Stimulated activated CD4-positive, alpha-beta T cell treated with anti-CD3 and anti-CD28 coated beads, Interleukin-4, amount 100 ng/mL, for 24 hours (primary cell): ENCODE measurements around the gene RFC4.
"Not testable (repeated sequence)": the region's sequence is repeated elsewhere in the genome, so short reads cannot be mapped to it uniquely, and the experiment has no call there.

Experiments
- DNase-seq: peaks from one replicate; pipeline ENCODE4 v3.0.0-alpha.2; 2020

Gene RFC4, protein sequence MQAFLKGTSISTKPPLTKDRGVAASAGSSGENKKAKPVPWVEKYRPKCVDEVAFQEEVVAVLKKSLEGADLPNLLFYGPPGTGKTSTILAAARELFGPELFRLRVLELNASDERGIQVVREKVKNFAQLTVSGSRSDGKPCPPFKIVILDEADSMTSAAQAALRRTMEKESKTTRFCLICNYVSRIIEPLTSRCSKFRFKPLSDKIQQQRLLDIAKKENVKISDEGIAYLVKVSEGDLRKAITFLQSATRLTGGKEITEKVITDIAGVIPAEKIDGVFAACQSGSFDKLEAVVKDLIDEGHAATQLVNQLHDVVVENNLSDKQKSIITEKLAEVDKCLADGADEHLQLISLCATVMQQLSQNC

DNA sequence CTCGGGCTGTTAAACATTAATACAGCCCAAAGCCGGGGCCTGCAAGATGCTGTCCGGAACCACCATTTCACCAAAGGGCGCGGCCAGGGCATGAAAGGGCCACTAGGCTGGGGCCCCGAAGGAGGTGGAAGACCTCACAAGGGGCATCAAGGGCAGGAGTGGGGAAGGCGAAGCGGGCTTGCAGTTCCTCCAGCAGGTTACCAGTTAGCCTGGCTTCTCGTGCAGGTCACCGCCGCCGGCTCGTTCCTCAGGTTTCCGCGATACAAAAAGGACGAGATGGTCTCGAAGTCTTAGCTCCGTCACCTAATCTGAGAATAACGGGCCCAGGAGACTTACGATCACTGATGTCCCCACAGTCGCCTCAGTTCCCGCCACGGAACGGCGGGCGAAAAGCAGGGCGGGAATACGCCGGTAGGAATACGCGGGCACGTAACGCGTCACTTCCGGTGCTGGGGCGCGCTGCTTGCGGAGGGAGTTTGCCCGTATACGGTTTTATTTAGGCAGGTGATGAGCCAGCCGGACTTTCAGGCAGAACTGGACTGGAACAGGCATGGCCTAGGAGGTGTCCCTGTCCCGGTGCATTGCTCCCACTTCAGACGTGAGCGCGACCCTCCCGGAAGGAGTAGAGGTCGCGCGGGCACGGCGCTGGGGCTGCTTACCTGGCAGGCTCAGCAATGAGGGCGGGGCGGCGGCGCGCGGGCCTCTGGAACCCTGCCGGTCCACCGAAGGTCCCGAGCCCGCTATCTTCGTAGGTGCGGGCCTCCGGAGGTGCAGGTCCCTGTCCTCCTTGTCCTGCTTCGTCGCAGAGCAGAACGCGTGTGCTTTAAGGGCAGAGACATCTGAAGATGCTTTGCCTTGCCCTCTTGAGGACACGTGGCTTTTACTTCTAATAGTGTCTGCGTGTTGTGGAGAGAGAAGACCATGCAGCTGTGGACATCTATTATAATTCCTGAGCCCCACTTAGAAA lies at the start of gene RFC4:
RFC4 (minus strand) TSS at position 394 of the 967 bp plus-strand sequence. CDS start 1,769 bp downstream, outside the sequence.
- peak; percentile 89 for DNase-seq

DNA sequence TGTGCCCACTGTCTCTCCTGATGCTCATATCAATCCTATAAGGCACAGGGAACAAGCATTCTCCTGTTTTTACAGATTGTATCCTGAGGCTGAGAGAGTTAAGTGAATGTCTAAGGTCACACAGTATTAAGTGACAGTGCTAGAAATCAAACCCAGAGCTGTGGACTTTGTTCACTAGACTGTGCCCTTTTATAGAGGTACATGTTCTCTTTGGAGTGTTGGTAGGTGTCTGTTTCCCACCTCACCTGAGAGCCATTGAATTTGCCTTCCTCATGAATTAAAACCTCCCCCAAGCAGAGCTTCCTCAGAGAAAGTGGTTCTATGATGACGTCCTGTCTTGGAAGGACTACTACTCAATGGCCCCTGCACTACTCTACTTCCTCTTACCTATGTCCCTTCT lies 48.7 kb upstream of the RFC4 start:
- no peak for DNase-seq

DNA sequence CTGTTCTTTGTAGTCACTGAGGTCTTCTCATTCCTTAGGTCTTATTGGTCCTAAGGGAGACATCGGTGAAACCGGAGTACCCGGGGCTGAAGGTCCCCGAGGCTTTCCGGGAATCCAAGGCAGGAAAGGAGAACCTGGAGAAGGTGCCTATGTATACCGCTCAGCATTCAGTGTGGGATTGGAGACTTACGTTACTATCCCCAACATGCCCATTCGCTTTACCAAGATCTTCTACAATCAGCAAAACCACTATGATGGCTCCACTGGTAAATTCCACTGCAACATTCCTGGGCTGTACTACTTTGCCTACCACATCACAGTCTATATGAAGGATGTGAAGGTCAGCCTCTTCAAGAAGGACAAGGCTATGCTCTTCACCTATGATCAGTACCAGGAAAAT lies 47.9 kb upstream of the RFC4 start:
- no peak for DNase-seq

DNA sequence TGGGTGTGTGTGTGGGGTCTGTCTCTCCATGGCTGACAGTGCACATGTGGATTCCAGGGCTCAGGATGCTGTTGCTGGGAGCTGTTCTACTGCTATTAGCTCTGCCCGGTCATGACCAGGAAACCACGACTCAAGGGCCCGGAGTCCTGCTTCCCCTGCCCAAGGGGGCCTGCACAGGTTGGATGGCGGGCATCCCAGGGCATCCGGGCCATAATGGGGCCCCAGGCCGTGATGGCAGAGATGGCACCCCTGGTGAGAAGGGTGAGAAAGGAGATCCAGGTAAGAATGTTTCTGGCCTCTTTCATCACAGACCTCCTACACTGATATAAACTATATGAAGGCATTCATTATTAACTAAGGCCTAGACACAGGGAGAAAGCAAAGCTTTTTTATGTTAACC lies 46.7 kb upstream of the RFC4 start:
- DNase-seq = no peak

DNA sequence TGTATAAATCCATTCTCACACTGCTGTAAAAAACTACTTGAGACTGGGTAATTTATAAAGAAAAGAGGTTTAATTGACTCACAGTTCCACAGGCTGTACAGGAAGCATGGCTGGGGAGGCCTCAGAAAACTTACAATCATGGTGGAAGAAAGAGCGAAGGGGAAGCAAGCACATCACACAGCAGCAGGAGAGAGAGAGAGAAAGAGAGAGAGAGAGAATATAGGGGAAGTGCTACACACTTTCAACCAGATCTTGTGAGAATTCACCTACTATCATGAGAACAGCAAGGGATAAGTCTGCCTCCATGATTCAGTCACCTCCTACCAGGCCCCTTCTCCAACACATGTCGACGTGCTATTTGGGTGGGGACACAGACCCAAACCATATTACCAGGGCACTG lies 45.6 kb upstream of the RFC4 start:
- not testable (repeated sequence) for DNase-seq

DNA sequence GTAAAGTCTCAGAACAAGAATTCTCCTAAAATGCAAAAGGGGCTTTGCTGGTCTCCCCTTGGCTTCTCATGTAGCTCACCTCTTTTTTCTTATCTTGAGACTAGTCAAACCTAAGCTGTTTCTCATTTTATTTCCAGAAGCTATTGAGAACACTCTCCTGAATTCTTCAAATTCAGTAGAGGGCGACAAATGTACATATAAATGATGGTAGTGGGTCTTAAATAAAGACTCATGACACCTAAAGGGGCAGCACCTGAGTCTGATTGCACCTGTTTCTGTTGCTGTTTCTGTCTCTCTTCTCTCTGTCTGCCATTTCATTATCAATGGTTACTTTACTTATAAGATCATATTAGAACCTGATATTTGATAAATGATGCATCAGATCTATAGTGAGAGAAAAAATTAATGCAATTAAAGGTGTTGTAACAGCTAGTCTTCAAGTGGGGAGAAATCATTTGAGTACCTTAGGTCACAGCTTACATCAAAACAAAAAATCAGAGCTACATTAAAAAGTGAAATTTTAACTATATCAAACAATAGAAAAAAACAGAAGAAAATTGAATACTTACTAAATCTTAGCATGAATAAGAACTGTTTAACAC lies 43.2 kb upstream of the RFC4 start:
- no peak for DNase-seq

DNA sequence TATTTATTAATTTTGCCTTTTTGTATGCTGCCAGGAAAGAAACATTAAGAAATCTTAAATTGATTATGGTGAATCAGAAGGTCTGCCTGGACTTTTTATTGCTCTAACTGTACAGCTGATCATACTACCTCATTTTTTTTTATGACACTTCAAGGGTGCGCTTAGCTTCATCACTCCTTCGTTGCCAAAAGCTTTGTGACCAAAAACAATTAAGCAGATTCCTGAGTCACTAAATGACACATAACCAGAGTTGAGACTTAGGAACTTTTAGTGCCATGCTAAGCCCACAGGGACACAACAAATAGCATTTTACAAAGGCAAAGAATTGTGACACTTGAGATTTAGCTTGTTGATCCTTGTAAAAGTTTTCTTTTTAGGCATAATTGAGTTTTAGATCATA lies 41.2 kb upstream of the RFC4 start:
- no peak for DNase-seq

DNA sequence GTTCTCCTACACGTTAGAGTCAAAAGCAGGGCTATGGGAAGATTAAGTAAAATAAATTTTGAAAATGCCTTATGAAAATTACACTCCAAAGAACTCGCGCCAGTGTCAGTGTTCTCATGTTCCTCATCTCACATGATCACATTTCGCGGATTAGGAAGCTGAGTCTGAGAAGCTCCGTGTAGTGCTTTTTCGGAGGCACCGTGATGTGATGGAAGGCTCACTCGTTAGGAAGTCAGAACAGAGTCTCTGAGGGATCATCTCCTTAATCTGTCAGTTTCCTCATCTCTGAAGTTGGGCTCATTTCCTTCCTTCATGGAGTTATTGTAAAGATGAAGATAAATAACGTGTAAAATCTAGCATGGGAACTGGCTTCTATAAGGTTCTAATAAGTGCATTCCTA lies 39.5 kb upstream of the RFC4 start:
- DNase-seq = no peak

DNA sequence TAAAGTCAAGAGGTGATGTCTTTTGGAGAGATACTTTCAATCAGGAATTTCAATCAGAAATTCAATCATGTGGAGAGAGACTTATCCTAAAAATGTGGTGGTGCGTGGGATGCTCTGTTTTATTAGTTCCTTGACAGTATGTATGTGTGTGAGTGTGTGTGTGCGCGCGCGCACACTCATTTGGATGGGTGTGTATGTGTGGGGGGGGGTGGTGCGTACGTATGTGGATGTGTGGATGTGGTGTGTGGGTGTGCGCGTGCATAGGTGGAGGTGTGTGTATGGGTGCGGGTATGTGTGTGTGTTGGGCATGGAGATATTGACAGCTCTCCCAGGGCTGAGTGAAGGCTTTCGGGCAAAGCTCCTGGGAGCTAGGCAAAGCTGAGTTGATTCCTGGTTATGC lies 38.6 kb upstream of the RFC4 start:
- DNase-seq = no peak

DNA sequence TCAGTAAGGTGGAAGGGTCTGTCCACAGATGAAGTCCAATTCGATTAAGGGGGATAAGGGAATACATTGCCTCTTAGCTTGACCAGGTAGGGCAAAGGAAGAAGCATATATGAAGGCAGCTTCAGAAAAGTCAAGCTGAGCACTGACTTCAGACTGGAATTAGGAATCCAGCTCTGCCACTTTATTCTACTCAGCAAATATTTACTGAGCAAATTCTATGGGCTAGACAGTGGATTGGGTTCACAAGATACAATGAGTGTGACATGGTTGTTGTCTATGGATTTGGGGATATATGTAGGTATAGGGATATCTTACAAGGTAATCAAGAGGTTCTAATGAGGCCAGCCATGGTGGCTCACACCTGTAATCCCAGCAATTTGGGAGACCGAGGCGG lies 36.8 kb upstream of the RFC4 start:
- no peak for DNase-seq

DNA sequence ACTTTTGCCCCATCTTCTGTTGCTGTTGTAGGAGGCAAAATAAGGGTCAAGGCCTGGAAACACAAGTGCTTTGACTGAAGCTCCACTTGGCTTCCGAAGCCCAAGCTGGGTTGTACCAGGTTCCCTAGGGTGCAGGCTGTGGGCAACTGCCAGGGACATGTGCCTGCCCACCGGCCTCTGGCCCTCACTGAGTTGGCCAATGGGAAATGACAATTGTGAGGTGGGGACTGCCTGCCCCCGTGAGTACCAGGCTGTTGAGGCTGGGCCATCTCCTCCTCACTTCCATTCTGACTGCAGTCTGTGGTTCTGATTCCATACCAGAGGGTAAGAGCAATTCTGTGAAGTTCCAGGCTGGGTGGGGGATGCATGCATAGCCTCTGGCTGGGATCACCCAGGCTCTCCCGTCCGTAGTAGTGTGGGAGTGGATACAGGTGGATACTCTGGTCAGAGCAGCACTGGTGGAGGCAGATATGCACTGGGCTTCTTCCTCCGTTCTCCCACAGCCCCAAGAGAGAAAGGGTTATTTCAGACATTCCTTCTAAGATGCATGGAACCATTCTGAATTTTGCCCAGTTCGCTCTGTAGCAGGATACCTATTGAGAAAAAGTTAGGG lies 36.2 kb upstream of the RFC4 start, which contains the start of gene ADIPOQ:
ADIPOQ (plus strand) TSS at position 285 of the 613 bp plus-strand sequence. CDS start 10,349 bp downstream, outside the sequence.
- no peak for DNase-seq

DNA sequence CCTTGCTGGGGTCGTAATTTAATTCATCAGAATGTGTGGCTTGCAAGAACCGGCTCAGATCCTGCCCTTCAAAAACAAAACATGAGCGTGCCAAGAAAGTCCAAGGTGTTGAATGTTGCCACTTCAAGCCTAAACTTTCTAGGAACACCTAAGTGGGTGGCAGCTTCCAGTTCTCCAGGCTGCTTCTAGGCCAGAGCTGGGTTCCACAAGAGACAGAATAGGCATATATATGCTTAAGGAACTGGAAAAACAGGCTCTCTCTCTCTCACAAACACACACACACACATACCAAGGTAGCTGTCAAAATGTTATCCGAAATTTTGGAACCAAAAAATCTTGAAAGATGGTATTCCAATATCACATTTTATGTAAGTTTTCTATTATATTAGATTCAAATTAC lies 35.3 kb upstream of the RFC4 start:
- DNase-seq = no peak

DNA sequence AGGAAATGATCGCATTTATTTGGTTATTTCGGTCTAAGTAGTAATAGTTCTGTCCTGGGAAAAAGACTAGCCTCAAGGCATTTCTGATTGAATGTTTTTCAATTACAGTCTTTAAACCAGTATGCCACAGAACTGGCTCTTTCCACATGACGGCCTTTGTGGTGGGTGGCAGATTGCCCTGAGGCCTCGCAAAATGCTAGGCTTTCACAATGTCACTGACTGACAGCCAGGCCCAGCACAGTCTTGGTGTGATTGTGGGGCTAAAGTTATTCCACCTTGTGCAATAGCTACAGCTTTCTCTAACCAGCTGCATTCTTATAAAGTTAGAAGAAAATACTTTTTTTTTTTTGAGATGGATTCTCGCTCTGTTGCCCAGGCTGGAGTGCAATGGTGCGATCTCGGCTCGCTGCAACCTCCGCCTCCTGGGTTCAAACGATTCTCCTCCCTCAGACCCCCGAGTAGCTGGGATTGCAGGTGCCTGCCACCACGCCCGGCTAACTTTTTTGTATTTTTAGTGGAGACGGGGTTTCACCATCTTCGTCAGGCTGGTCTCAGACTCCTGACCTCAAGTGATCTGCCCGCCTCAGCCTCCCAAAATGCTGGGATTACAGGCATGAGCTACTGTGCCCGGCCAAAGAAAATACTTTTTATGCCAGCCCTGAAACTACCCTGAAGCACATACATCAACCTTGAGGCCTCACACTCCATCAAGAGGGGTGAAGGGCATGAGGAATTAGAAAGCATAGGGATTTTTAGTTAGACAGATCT lies 33.8 kb upstream of the RFC4 start:
- DNase-seq = no peak

DNA sequence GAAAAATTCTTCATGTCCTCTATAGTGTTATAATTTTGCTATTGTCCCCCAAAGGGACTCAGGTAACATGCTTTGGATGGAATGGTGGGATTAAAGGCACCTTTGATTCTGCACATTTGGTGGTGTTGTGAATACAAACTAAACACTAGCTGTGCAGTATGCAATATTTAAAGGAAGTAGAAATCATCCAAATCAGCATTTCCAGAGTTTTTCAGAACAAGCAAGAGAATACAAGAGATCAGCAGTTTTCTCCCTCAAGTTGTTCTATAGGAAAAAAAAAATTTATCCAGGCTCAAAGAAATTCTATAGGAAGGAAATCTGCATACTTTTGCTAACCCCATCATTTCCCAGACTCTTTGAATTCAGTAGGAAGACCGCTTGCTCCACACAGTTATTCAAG lies 26.0 kb upstream of the RFC4 start:
- no peak for DNase-seq

DNA sequence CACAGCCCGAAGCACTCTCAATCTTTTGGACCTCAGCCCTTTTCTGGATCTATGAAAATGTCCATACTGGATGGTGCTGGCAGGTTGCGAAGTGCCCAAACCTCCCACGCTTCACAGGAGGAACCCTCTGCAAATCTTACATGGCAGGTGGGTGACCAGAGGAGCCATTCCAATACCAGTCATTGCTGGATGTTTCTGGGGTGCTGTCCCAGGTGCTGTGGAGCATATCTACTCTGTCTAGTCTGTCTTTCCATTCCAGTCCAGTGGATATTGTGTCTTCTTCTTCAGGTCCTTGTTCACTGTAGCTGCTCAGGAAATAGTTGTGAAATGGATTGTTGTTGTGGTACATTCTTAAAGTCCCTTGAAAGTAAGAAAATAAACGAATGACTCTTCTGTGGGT lies 25.5 kb upstream of the RFC4 start:
- no peak for DNase-seq

DNA sequence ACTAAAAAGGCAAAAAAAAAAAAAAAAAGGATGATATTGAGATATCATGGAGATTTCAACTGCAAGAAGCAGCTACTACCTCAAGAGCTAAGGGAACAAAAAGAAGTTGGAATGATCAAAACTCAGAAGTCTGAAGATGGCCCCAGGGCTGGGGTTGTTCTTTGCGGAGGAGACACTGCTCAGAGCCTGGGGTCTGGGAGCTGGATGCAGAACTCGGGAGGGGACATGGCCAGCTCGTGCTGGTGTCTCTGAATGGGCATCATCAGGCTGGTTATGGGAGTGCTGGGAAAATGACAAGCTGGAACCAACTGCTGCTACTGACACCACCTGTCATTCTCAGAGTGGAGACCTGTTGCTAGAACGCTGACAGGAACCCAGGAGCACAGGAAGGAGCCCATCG lies 22.1 kb upstream of the RFC4 start:
- DNase-seq = no peak

DNA sequence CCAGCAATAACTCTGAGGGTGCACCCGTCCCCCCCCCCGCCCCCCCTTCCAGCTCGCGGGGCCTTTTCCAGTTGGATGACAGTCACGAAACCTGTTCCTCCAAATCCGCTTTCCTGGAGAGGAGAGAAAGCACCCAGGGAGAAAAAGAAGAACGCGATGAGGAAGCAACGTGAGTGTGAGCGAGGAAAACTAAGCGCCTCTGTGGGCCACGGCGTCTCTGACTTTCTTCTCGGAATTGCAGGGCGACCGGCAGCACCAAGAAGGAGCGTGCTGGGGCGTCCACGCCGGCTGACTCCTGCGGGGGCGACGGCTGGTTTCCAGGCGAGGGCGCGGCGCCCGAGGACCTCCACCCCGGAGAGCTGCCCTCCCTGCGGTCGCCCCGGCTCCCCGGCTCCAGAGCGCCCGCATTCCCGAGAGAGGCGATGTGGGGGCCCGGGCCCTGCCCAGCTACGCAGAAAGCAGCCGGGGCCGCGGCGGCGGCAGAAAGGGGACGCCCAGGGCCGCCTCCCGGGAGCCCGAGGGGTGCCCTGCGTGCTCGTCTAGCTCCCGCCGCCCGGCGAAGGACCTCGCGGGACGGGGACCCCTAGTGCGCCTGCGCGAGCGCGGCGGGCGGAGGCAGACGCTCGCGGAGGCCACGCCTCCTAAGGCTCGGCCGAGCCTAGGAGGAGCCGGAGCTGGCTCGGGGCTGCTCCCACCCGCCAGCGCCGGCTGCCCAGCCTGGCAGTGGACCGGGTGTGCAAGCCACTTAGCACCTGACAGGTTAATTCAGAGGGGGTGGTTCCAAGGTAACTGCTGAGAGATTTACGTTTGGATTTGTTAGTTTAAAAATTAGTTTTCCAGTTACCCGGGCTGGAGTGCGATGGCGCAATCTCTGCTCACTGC lies 20.9 kb upstream of the RFC4 start:
- DNase-seq = peak; percentile 82

DNA sequence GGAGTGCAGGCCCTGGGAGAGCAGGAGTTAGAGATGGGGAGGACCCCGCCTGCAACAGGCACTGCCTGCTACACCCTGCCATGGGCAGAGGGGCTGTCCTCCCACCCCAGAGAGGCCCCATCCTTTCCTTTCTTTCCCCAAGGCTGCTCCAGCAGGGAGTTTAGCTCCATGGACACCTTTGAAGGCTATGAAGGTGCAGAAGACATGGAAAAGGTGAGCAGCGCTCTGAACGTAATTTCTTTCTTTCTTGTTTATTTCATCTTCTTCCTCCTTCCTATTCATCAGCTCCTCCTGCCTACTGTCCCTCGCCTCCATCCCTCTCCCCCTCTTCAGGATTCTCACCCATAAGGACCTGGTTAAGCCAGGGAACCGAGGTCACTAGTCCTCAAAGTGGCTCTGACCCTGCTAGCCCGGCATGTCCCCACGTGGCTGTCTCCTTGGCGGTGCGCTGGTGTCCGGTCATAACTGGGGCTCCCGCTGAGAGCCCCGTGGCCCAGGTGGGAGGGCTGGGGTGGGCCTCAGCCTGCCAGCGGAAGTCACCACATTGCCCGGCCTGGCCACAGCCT lies 20.2 kb upstream of the RFC4 start:
- DNase-seq = no peak

DNA sequence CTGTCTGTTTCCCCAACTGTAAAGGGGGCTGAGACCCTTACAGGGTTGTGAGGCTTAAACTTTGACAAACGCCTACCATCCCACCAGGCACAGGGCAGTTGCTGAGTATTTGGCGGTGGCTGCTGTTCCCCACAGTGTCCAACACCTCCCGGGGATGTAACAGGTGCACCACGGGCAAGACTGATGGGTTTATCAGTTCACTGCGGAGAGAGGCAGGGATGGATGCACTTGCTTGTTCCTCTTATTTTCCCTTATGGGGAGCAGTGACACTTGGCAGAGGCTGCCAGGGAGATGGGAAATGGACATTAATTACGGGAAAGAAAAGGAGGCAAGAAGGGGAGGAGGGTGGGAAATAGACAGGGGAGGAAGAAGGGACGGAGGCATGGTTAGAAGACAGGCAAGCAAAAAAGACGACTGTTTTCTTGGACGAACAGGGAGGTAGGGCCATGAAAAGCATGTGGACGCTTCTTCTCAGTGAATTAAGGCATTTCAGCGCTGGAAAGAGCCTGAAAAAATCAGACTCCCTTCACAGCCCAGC lies 19.7 kb upstream of the RFC4 start:
- DNase-seq = no peak

DNA sequence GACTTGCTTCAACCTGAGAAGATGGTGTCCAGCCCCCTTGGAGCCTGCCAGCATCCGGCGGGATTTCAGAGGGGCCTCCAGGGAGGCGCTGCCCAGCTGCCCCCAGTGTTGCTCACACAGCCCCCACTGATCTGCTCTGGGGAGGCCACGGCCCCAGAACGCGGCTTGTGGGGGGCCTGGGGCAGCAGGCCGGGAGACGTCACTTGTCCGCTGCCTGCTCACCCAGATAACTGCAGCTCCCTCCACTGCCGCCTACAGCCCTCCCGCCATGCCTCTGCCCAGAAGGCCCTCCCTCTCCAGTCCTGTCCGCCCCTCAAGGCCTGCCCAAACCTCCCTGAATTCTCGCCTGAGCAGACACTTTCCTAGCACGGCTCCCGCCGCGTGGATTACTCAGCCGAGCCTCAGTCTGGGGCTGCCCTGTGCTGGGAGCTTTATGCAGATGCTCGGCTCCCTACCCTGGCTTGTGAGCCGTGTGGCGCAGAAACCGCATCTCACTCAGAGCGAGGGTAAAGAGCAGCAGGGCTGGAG lies 19.1 kb upstream of the RFC4 start:
- peak; percentile 66 for DNase-seq
